MM.1S (cell line): Measurements from ENCODE around the gene NKAP.
"Not testable (repeated sequence)": the region's sequence is repeated elsewhere in the genome, so short reads cannot be mapped to it uniquely, and the experiment has no call there.

Experiments
- DNase-seq: peaks from one replicate; pipeline ENCODE4 v3.0.0-alpha.2; 2015
- H2AFZ ChIP-seq: fragments of 300-600 bp; sonication (generic); 2 replicates; pipeline ENCODE4 v1.6.0; 2016; ENCODE audit warnings: antibody characterized with exemption, low read length
- H3F3A ChIP-seq: fragments of 300-600 bp; sonication (generic); 2 replicates; pipeline ENCODE4 v1.6.1; 2016; ENCODE audit warnings: mild to moderate bottlenecking, antibody characterized with exemption, low read length, moderate library complexity, mixed read lengths; ENCODE audit not compliant: insufficient read depth
- H3K27ac ChIP-seq: fragments of 300-600 bp; sonication (generic); 2 replicates; pipeline ENCODE4 v1.5.1; 2016; ENCODE audit warnings: mild to moderate bottlenecking, low read length
- H3K27me3 ChIP-seq: fragments of 300-600 bp; sonication (generic); replicated peaks from 2 replicates; pipeline ENCODE4 v1.6.0; 2016; ENCODE audit warnings: low read length; ENCODE audit not compliant: insufficient read depth
- H3K36me3 ChIP-seq: fragments of 300-600 bp; sonication (generic); replicated peaks from 2 replicates; pipeline ENCODE4 v1.6.1; 2016; ENCODE audit warnings: mild to moderate bottlenecking, low read length, mixed read lengths; ENCODE audit not compliant: insufficient read depth
- H3K4me1 ChIP-seq: fragments of 300-600 bp; sonication (generic); 2 replicates; pipeline ENCODE4 v1.6.1; 2016; ENCODE audit warnings: low read length, mixed read lengths
- H3K4me2 ChIP-seq: fragments of 300-600 bp; sonication (generic); 2 replicates; pipeline ENCODE4 v1.6.0; 2016; ENCODE audit warnings: low read depth, low read length
- H3K4me3 ChIP-seq: fragments of 300-600 bp; sonication (generic); 2 replicates; pipeline ENCODE4 v1.5.1; 2016; ENCODE audit warnings: low read length, mixed read lengths
- H3K79me2 ChIP-seq: fragments of 300-600 bp; sonication (generic); 2 replicates; pipeline ENCODE4 v1.6.1; 2016; ENCODE audit warnings: mixed run types, low read length, mixed read lengths
- H3K9ac ChIP-seq: fragments of 300-600 bp; sonication (generic); 2 replicates; pipeline ENCODE4 v1.6.1; 2016; ENCODE audit warnings: low read length, mixed read lengths
- H3K9me2 ChIP-seq: fragments of 300-600 bp; sonication (generic); replicated peaks from 2 replicates; pipeline ENCODE4 v1.6.1; 2016; ENCODE audit warnings: mild to moderate bottlenecking, low read length, mixed read lengths; ENCODE audit not compliant: insufficient read depth
- H3K9me3 ChIP-seq: fragments of 300-600 bp; sonication (generic); replicated peaks from 2 replicates; pipeline ENCODE4 v1.6.1; 2016; ENCODE audit warnings: mild to moderate bottlenecking, low read length, mixed read lengths; ENCODE audit not compliant: insufficient read depth
- H4K20me1 ChIP-seq: fragments of 300-600 bp; sonication (generic); 2 replicates; pipeline ENCODE4 v1.6.1; 2016; ENCODE audit warnings: mild to moderate bottlenecking, low read length, moderate library complexity, mixed read lengths; ENCODE audit not compliant: insufficient read depth
- EZH2 ChIP-seq: fragments of 300-600 bp; sonication (generic); optimal IDR thresholded peaks from 2 replicates; pipeline ENCODE3; 2017; ENCODE audit warnings: low read depth, mild to moderate bottlenecking, antibody characterized with exemption, low read length, mixed read lengths
- EZH2phosphoT487 ChIP-seq: fragments of 300-600 bp; sonication (generic); IDR thresholded peaks from 2 replicates; pipeline ENCODE4 v1.6.1; 2018; ENCODE audit warnings: antibody characterized with exemption, low read length
- TF ChIP-seq, protein P1 (sequence below): fragments of 300-600 bp; sonication (generic); IDR thresholded peaks from 2 replicates; pipeline ENCODE4 v1.5.1; 2016; ENCODE audit warnings: antibody characterized with exemption, low read length, mixed read lengths

NKAP gene

DNA sequence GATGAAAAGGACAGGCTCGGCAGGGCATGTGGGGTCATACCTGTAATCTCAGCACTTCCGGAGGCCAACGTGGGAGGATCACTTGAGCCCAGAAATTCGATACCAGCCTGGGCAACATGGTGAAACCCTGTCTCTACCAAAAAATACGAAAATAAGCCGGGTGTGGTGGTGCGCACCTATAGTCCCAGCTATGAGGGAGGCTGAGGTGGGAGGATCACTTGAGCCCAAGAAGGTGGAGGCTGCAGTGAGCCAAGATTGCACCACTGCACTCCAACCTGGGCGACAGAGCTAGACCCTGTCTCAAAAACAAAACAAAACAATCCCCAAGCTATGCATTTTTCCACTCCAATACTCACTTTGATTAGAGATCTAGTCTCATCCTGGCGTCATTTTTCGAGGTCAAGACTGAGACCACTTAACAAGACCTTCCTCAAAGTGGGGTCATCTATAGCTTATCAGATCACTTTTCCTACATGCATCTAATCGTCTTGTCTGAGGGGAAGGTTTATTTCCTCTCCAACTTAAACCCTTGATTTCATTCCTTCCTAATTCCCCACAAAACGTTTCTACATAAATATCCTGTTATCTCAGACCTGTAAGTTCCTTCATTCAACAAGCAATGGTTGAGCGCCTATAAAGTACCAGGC lies 1.3 kb downstream of the NKAP start:
- DNase-seq, result no peak
- Histone ChIP-seq H3K4me2 (peak overlapping the region; percentile 68), H3K27ac (peak overlapping the region; percentile 83; the same call in 1 of the 2 replicates), H3K4me3 (peak overlapping the region; percentile 77), H3K79me2 (peaks cover 18% of the 10 kb centered on the region), H3K36me3 (no peaks in the 10 kb centered on the region), H3F3A (peaks cover 14% of the 10 kb centered on the region), H2AFZ (no peak overlapping the region), H3K4me1 (no peaks in the 10 kb centered on the region), H4K20me1 (no peaks in the 10 kb centered on the region), H3K27me3 (no peaks in the 10 kb centered on the region), H3K9me2 (no peaks in the 10 kb centered on the region), H3K9me3 (no peaks in the 10 kb centered on the region), H3K9ac (peak overlapping the region; percentile 81; the same call in 1 of the 2 replicates)
- TF ChIP-seq, protein P1, sequence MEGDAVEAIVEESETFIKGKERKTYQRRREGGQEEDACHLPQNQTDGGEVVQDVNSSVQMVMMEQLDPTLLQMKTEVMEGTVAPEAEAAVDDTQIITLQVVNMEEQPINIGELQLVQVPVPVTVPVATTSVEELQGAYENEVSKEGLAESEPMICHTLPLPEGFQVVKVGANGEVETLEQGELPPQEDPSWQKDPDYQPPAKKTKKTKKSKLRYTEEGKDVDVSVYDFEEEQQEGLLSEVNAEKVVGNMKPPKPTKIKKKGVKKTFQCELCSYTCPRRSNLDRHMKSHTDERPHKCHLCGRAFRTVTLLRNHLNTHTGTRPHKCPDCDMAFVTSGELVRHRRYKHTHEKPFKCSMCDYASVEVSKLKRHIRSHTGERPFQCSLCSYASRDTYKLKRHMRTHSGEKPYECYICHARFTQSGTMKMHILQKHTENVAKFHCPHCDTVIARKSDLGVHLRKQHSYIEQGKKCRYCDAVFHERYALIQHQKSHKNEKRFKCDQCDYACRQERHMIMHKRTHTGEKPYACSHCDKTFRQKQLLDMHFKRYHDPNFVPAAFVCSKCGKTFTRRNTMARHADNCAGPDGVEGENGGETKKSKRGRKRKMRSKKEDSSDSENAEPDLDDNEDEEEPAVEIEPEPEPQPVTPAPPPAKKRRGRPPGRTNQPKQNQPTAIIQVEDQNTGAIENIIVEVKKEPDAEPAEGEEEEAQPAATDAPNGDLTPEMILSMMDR, result no peak
- TF ChIP-seq EZH2 (no peak), EZH2phosphoT487 (no peak)

DNA sequence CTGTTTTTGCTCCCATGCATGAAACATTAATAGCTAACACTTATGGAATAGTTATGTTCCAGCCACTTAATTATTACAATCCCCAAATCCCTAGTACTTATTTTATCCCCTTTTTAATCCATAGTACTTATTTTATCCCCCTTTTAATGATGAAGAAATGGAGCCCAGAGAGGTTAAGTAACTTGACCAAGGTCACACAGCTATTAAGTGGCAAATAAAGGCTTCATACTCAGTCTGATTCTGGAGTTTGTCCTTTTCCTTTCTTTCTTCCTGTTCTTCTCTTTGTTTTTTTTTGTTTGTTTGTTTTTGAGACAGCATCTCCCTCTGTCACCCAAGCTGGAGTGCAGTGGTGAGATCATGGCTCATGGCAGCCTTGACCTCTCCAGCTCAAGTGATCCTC lies 2.2 kb downstream of the NKAP start:
- H4K20me1 ChIP-seq, result no peaks in the 10 kb centered on the region
- TF ChIP-seq, protein P1, result no peak
- TF ChIP-seq EZH2phosphoT487, result no peak
- no peak for TF ChIP-seq EZH2
- no peaks in the 10 kb centered on the region for H3K9me3 ChIP-seq
- H3K36me3 ChIP-seq, result no peaks in the 10 kb centered on the region
- peaks cover 18% of the 10 kb centered on the region for H3K79me2 ChIP-seq
- peaks cover 14% of the 10 kb centered on the region for H3F3A ChIP-seq
- H3K4me3 ChIP-seq, result no peak overlapping the region
- no peak for DNase-seq
- no peaks in the 10 kb centered on the region for H3K4me1 ChIP-seq
- H3K9ac ChIP-seq, result no peak overlapping the region
- no peaks in the 10 kb centered on the region for H3K9me2 ChIP-seq
- no peaks in the 10 kb centered on the region for H3K27me3 ChIP-seq
- no peak overlapping the region for H3K4me2 ChIP-seq
- no peak overlapping the region for H3K27ac ChIP-seq
- H2AFZ ChIP-seq, result no peak overlapping the region

DNA sequence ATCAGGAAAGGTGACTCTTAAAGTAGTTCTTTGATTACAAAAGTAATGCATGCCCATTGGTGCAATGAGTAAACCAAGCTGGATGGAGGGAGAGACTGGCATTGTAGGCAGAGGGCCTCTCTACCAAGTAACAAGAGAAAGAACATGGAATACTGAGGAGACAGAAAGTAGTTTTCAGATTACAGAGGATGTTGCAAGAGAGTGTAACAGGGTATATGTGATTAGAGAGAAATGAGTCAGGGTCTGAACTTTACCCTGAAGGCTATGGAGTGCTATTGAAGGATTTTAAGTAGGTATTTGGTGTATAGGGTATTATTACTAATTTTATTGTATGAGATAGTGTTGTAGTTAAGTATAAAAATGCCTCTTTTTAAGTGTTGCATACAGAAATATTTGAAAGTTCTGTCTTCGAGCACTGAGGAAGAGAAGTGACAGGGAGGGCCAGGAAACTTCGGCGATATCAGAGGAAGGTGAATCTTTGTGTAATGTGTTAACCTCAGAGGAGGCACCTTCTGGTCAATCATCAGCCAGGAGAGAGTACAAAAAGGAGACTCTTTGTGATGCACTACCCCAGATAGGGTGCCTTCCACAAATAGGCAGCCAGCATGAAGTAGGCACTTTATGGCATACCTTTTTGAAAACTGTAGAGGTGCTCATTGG lies 8.2 kb downstream of the NKAP start:
- no peak for DNase-seq
- Histone ChIP-seq H3K9ac (no peak overlapping the region), H3K36me3 (peaks cover 3% of the 10 kb centered on the region; the same call in 1 of the 2 replicates), H3K4me3 (no peak overlapping the region), H3K27me3 (no peaks in the 10 kb centered on the region), H3K9me3 (no peaks in the 10 kb centered on the region), H3F3A (no peaks in the 10 kb centered on the region), H3K4me1 (no peaks in the 10 kb centered on the region), H3K79me2 (no peaks in the 10 kb centered on the region), H4K20me1 (no peaks in the 10 kb centered on the region), H3K27ac (no peak overlapping the region), H2AFZ (no peak overlapping the region), H3K9me2 (no peaks in the 10 kb centered on the region), H3K4me2 (no peak overlapping the region)
- TF ChIP-seq EZH2 (no peak), EZH2phosphoT487 (no peak)
- TF ChIP-seq, protein P1, result no peak

DNA sequence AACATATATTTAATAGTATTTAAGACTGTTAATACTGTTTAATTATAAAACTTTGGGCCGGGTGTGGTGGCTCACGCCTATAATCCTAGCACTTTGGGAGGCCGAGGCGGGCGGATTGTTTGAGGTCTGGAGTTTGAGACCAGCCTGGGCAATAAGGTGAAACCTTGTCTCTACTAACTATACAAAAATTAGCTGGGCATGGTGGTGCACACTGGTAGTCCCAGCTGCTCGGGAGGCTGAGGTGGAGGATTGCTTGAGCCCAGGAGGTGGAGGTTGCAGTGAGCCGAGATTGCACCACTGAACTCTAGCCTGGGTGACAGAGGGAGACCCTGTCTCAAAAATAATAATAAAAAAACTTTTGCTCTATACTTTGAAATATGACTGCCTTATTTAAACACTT lies 21.2 kb downstream of the NKAP start:
- H3K9me2 ChIP-seq, H3K27me3 ChIP-seq, H2AFZ ChIP-seq, H3F3A ChIP-seq, H3K36me3 ChIP-seq, H4K20me1 ChIP-seq, H3K79me2 ChIP-seq, H3K4me2 ChIP-seq, H3K9me3 ChIP-seq, DNase-seq, H3K9ac ChIP-seq, H3K4me1 ChIP-seq, H3K27ac ChIP-seq, H3K4me3 ChIP-seq: not testable (repeated sequence)
